NCI-H2227 (cell line): ENCODE results near the gene PPARG.

Source experiments
- DNase-seq: peaks from one replicate; lab custom pipeline; 2025; ENCODE audit not compliant: unreplicated experiment; lab: John Stamatoyannopoulos, UW

Gene PPARG

DNA sequence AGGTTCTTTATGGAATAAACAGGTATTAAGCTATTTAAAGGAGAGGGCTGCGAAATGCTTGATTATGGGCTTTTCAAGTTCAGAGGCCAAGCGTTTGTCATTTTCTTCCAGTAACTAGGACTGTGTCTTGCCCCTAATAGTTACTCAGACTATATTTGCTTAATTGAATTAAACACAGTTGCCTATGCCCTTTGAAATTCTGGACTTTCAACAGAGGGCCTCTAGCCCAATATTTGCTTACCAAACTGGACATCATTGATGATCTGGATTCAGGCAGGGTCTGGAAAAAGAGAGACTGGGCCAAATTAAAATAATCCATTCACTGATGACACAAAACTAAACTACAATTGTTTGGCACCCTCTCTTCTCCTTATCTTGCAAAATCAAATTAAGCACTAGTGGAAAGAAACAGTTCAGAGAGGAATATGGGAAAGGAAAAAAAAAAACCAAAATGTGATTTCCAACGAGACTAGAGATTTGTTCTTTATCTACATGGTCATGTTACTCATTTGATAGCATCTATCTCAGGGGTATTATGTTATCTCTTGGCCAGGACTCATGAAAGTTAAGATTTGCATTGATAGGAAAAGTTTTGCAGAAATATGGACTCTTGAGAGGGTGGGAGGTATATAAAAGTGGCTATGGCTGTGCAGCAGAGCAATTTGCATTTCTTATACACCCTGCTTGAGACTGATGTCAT lies 120.3 kb downstream of the PPARG start:
- no peak for DNase-seq

DNA sequence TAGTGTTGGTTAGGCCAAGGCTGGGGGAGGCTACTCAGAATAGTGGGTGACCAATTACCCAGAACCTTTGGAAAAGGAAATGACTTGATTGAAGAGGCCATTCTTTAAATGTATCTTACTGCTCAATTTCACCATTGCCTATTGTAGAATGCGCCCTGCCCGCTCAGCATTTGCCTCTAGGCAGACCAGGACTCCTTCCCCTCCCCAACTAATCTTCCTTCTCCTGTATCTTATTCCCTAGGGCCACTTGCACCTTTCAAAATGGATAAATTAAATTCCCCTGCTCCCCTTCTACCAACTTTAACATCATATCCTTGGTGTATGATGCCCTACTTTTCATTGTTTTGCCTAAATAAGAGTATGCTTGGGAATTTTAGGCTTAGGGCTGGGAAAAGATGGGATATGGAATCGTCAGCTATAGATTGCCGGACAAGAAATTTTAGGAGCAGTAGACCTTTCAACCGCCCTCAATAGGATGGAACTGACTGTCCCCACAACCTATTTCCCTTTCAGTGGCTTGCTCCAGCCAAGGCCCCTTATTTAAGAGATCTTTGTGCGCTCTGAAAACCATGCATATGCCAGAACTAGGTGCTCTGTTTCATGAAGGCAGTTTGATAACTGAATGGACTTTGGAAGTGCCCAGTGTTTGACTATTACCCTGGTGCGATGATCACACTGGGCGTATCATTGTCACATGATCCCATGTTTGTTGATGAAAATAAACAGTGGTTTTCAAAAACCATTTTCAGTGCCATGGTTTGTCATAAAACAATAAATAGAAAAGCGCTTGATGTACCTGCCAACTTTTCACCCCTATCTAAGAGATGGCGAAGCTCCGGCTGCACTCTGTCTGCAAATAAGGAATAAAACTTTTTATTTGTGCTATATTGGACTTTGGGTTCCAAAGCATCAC lies 121.1 kb downstream of the PPARG start:
- DNase-seq = no peak

DNA sequence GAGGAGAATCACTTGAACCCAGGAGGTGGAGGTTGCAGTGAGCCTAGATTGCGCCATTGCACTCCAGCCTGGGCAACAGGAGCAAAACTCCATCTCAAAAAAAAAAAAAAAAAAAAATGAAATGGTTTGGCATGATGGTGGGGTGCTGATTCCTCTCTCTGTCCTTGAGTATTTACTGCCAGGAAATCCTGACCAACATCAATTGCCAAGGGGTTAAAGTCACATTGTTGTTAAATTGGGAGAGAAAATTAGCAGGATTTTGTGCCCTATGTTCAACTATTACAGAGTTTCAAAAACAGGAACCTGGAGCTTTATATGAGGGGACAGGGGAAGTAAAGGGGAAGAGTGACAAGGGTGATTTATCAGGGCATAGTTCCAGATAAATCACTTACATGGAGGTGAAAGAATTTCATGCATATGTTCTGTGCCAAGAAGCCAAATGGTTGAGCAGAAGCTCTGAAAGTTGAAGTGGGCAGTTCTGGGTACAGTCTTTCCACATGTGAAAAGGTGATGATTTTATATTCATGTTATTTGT lies 124.9 kb downstream of the PPARG start:
- DNase-seq = no peak

DNA sequence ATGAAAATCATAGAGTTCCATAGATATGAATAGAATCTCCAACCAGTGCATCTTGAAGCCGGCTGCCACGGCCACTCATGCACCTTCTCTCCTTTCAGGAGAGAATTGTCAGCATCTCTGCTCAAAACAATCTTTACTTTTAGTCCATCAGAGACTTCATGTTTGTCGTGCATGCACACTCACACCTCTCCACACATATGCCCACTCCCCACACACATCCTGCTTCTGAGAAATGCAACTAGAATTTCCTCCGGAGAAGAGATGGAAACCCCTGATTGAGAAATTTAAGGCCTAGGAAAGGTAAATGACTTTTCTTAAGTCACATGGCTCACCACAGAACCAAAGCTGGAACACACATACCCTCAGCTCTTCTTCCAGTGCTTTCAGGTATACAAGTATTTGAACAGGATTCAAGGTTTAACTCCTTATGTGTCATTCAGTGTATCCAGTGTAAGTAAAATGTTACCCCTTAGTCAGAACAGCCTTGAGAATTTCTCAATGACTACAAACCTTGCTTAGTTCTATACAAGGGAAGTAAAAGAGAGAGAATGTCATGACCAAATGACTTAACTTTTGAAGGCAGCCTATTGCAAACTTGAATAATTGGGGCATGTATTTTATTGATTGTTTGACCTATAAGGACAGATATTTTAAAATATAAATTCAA lies 126.3 kb downstream of the PPARG start:
- no peak for DNase-seq

DNA sequence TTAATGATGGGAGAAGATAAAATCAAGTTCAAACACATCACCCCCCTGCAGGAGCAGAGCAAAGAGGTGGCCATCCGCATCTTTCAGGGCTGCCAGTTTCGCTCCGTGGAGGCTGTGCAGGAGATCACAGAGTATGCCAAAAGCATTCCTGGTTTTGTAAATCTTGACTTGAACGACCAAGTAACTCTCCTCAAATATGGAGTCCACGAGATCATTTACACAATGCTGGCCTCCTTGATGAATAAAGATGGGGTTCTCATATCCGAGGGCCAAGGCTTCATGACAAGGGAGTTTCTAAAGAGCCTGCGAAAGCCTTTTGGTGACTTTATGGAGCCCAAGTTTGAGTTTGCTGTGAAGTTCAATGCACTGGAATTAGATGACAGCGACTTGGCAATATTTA lies 127.9 kb downstream of the PPARG start:
- no peak for DNase-seq

DNA sequence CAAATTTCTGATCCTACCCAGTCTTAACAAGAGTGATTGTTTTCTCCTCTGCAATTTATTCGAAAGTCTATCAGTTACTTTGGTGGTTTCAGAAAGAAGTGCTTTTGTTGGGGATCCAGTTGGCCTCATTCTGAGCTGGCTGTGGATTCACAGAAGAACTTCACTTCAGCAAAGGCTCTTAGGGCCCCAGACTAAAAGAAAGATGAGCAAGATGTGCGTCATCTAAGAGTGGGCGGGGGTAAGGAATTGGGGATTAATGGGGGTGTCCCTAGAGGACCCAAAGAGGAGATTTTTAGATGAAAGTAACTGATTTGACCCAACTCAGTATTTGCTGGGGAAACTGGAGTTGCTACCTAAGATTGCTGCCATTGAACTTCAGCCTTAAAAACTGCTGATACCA lies 131.5 kb downstream of the PPARG start:
- no peak for DNase-seq

DNA sequence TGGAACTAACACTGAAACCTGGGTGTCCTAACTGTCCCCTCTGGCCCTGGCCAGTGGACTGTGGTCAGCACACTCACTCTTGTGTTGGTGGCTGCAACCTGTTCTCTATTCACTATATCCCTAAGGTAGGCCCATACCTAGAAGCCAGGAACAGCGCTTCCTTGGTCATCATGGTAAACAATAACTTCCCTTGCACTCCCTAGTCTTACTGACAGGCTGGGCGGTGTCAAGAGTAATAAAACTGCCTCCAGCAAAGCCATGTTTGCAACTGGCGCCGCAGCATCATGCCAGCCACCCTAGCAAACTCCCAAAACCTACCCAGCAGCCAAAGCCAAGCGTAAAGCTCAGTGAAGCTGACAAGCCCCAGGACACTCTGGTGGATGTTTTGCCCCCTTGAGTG lies 132.3 kb downstream of the PPARG start:
- DNase-seq = no peak

DNA sequence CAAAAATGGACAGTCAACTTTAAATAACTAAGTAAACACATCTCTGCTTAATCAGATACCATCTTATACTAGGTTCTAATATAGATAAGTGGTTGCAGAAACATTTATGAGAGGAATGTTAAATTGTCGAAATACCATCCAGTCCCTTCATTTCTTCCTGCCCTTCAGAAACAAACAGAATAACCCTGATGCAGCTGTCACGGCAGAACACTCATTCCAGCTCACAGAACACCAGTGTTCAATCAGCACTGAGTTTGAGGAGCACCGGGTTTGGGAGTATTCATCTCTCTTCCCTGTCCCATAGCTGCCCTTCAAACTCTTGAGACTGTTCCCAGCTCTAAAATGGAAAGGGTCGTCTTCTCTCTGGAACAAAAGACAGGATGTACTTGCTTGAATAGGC lies 134.3 kb downstream of the PPARG start:
- no peak for DNase-seq

DNA sequence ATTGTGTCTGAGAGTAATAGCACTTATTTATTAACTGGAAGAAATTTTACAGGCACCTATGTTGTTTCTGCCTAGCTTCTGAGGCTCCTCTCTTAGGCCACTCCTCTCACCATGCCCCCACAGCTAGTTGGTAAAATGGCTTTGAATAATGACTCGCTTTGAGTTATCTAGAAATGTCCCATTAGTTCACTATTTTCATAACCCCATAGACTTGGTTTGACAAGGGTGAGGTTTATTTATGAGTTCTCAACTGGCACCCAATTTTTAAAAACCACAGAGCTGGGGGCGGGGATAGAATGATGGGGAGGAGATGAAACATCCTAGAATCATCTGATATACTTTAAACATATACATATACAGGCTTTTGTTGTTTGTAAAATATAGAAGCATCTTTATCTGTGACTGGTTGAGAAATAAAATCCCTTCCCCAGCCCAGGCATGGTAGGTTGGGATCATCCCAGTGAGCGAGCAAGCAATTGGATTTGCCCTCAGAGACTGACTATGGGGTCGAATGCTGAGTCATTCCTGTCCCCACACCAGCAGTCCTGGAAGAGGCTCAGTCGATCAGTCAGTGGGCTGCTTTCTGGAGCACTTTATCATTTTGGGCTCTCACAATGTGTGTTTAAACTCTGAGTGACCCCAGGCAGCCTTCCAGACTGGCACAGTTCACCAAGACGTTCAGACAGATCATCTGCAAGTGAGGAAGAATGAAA lies 135.2 kb downstream of the PPARG start:
- DNase-seq = no peak

DNA sequence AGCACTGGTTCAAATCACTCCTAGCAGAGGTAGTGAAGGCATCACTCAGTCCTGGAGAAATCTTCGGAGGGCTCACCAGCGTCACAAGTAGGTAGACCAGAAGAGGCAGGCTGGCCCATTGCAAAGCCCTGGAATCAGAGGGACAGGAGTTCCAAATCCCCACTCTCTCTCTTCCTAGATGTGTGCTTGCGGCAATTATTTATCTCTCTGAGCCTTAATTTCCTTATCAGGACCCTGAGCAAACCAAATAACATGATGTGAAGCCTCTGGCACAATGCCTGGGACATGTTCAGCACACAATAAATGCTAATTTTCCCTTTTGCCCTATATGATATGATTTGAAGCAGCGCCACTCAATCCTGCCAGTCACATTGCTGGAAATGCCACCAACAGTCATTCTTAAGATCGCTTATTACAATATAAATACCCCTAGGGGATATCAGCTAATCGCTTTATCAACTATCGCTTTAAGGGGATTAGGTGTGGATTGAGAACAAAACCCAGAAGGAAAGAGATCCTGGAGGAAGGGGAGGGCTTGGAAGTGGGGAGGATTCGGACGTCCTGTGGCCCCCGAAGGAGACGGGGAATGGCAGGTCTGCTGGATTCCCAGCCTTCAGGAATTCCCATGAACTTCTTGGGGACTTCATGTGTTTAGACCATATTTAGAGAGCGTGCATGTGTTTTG lies 135.9 kb downstream of the PPARG start:
- DNase-seq = no peak

DNA sequence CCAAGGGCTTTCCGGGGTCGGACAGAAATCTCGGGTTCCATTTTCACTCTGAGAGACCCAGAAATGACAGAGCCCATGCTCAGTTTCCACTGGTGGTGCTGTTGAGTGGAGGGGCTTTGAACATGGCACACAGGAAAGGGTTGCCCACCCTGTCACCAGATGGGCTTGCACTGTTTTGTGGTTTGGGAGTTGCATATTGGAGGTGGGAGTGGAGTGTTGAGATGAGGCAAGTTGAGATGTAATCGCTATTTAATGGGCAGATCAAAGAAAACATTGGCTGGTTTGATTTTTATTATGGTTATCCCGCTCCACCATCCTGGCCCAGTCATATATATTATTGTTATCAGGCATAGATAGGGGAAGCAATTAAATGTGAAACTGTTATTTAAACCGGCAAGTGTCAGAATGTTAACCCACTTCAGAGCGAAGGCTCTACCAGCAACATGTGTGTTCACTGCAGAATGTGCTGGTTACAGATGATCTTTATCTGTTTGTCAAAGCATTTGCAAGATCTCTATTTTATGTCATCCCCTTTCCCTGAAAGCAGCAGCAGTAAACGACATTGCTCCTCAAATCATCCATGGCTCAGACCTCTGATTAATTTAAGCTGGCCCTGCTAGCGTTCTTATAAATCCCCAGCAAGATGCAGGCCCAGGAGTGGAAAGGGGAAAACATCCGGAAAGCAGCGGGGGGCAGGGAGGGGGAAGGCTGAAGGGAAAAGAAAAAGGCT lies 137.1 kb downstream of the PPARG start:
- DNase-seq = no peak

DNA sequence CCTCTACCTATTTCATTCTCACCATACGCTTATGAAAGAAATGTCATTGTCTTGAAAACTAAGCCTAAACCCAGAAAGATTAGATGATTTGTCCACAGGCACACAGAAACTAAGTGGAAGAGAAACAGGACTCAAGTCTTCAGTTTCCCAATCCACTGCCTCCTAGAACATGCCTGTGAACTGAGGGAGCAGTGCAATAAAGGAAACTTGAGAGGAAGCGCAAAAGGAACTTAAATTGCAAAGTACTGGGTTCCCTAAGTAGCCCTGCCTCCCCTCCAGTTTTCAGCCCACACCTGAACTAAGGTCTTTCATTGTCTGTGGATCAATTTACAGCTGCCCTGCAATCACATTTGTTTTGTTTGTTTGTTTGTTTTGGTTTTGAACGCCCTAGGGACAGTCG lies 138.7 kb downstream of the PPARG start:
- DNase-seq = no peak

DNA sequence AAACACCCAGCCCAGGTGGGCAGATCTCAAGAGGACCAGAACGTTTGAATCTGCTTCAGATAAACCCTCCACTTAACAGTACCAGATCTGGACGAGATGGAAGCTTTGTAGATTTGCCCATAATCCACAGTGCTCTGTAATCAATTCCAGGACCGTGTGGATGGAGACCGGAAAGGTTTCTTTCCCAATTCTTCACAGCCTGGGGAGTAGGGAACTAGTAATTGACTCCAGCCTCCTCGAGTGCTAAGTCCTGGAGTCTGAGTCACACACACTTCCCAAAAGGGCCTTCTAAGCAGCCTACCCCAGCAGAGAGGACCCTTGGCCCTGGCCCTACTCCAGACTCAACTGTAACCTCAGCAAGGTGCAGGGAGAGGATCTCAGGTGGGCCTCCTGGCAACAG lies 139.3 kb downstream of the PPARG start:
- DNase-seq = no peak

DNA sequence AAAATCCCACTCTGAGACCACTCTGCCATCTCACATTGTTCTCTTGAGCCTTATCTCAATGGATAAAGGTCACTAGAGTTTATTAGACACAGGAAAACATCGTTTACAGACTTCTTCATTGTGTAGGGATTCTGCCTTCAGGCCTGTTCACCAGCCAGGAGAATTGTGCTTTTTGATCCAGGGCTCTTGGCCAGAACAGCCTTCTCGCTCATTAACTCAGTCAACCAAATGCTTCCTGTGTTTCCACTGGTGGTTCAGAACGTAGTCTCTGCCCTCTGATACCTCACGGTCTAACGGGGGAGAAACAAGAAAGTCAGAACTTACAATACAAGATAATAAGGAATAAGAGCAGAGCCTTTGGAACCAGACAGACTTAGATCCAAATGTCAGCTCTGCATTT lies 141.2 kb downstream of the PPARG start:
- no peak for DNase-seq

DNA sequence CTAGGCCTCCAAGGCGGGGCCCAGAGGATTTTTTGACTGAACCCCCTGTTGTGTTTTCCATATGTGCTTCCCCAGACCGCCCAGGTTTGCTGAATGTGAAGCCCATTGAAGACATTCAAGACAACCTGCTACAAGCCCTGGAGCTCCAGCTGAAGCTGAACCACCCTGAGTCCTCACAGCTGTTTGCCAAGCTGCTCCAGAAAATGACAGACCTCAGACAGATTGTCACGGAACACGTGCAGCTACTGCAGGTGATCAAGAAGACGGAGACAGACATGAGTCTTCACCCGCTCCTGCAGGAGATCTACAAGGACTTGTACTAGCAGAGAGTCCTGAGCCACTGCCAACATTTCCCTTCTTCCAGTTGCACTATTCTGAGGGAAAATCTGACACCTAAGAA lies 145.0 kb downstream of the PPARG start:
- DNase-seq = no peak

DNA sequence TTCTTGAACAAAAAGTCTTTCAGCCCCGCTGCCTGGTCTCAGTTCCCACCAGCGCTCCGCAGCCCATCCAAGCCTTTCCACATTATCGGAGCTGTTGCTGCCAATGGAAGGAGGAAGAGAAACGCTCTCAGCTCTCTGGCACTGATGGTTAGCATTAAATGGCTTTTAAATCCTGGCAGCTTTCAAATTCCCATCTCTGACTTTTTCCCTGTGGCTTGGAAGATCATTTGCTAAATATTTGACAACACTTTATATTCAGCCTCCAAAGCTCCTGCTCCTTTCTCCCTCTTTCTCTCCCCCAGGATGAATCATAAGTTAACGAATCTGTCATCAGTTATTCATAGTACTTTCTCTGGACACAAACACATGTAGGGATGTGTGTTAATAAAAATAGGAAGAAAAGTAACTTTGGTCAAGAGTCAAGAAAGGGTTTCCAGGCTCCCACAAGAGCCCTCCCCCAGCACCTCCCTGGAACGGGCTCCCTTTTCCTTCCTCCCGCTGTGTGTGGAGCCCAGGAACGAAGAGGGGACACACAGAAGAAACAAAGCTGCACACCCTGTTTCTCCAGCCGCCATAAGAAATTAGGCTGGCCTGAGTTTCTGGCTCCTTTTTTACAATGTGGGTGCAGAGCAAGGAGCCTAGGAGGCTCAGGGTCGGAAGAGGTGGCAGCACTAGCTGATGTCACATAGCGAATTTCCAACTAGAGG lies 147.8 kb downstream of the PPARG start:
- DNase-seq = no peak

DNA sequence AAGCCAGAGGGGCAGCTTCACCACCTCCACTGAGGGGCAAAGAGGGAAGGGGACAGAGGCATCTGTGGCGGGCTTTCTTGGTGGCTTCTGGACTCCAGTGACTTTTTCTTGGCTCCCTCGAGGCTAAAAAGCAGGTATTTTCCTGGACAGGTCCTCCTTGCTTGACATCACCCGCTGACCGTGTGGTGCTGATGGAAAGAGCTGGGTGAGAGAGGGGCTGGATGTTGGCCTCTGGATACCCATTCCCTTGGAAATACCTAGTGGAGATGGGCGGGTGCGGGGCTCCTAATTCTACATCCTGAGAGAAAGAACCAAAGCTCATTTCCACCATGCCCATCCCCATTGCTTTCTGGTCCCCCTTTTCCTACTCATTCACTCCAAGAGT lies 148.3 kb downstream of the PPARG start:
- no peak for DNase-seq

DNA sequence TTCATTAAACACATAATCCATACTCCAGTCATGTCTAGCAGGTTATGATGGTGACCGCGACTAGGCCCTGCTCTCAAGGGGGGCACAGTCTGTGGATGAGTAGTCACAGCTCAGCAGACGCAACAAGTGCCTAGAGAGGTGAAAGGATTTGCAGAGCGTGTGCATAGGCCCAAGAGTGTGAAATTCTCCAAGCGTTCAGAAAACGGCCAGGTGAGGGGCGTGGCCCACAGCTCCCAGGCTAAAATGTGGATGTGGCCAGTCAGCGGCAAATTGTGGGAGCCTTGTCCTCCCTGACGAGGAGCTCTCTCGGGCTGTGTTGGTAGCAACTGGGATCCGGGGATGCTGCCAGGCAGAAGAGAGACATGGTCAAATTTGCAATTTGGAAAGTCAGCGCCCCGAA lies 149.0 kb downstream of the PPARG start:
- DNase-seq = no peak

DNA sequence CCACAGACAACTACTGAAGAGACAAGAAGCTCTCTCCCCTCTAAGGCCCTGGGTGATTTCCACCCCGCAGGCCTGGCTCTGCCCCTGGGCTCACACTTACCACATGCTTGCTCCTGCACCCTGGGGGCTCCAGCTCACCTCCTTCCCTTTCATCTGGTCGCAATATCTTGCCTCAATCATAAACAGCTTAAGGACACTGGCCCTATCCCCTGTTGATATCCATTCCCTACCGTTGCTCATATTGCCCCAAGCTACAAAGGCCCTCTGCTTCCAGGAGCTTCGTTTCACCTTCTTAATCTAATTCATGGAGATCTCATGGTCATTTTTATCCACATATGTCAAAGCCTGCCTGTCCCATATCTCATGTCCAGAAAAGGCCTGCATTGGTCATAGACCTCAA lies 149.4 kb downstream of the PPARG start:
- DNase-seq = no peak
